ENCODE data around the gene OR12D1. TPM values are rescaled to one million over a fixed set of nuclear protein-coding genes. Genes with fewer than 3 reads are reported as not detected.
"Not testable (repeated sequence)": the region's sequence is repeated elsewhere in the genome, so short reads cannot be mapped to it uniquely, and the experiment has no call there.

The OR12D1 gene
- total RNA-seq: not detected in 2 replicates

DNA sequence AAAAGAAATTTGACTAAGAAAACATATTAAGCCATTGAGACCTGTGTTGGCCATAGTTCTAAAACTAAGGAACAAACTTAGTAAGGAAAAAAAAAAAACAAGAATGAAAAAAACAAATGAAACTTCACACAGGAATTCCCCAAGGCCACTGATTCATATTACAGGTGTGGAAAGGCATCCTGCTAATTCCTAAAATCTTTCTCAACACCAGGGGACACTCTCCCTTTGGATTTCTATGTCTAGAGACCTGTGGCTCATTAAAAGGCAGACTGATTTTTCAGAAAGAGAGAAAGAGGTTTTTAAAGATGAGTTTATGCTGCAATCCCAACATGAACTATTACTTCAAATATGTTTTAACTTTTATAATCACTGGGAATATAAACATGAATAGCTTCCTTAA is at the start of gene OR12D1:
OR12D1 (plus strand) TSS at position 341 of the 400 bp plus-strand sequence.
- DNase-seq (ENCODE audit: extremely low read depth, low read depth, low spot score): no peak

DNA sequence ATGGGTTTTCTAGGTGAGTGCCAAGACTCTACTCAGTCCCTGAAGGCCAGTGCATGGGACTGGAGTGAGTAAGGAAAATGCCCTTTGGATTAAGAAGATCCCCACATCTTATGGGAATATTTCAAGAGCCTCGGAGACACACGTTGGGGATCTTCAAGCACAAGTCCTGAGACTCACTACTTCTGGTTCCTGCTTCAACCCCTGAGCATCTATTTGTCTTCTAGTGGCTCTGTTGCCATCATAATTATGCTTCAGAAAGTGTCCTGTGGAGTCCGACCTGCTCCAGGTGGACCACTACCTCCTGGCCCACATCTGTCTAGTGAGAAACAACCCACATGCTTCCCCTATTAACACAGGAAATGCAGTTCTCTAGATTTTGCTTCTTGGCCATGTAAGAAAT is 46.0 kb upstream of the OR12D1 start, which contains the start of gene OR5V1:
OR5V1 (minus strand) TSS at position 101 of the 400 bp plus-strand sequence. CDS start 12,670 bp downstream, outside the sequence.
- no peak for DNase-seq (ENCODE audit: extremely low read depth, low read depth, low spot score)

DNA sequence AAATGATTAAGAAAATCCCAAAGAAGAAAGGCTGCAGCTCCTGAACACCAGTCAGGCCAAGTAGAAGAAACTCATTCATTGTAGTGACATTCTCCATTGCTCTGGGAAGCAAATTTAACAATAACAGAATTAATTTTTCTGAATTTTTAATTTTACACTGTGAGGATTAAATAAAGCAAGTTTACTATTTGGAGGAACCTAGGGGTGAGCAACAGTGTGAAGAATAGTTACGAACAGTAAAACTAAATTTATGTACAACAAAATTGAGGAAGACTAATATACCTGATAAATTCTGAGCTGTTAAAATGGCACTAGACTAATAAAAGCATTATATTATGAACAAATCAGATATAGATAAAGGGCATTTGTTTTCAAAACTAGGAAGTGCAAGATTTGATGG is 39.5 kb upstream of the OR12D1 start, which contains the start of gene OR12D3:
OR12D3 (minus strand) TSS at position 101 of the 400 bp plus-strand sequence; CDS start at position 97, 4 bp downstream.
- DNase-seq (ENCODE audit: extremely low read depth, low read depth, low spot score): no peak

DNA sequence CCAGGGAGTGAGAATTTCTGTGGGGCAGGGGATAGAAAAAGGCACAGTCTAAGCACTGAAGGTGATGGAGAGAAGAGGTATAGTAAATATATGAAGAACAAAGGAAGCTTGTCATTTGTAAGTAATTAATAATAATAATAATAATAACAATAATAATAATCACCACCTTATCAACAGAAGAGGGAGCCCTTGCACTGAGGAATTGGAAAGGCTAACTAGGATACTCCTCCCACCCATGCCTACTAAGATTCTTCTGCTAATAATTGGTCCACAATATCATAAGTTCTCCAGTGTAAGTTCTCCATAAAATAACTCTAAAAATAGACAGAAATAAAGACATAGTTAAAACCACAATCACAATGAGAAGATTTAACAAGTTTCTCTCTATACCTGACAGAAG is 38.7 kb upstream of the OR12D1 start:
- DNase-seq (ENCODE audit: extremely low read depth, low read depth, low spot score): no peak

DNA sequence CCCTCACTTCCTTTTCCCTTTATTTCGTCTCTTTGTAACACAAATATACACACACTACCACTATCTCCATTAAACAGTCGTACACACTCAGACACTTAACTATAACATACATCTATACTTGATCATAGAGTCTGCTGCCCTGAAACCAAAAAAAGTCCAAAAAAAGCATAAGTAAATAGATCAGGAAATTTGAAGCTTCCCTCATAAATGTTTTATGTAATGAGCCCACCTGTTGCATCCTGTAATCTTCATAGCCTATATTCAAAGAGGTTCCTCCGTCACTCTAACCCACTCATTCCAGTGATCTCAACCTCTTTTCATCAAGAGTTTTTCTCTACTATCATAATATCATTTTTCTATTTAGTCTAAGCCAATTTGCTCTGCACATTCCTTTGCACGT is 26.2 kb upstream of the OR12D1 start:
- no peak for DNase-seq (ENCODE audit: extremely low read depth, low read depth, low spot score)

DNA sequence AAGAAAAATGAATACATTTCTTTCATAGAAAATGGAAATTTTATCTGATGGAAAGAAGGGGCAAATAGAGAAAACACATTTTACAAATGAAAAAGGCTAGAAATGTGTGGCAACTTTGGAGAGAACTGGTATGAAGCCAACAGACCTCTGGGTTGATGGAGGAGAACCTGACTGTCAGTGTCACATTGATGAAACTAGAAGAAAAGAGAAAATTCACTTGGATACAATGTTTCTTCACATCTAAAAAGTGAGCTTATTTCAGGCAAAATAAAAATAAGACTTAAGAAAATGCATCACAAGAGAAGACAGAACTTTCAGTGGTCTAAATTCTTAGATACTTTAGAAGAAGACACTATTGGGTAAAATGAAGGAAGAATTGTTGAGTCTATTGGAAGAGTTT is 19.4 kb upstream of the OR12D1 start, which contains the start of gene OR12D2:
OR12D2 (plus strand) TSS at position 301 of the 400 bp plus-strand sequence. CDS start 1,069 bp downstream, outside the sequence.
- DNase-seq (ENCODE audit: extremely low read depth, low read depth, low spot score): no peak

DNA sequence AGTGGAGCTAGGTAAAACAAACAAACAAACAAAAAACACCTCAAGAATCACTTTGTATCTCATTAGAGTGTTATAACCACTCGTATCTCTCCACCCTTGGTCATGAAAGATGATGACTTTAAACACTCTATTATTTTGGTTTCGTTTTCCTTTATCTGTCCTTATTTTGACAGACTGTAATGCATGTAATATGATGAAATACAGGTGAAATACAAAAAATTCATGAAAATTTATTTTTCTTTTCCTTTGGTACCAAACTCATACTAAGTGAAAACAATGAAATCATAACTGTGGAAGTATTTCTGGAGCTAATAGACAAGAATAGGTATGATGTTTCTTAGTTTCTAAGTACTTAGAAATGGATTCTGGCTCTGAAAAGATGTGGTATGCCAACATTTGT is 15.2 kb upstream of the OR12D1 start:
- no peak for DNase-seq (ENCODE audit: extremely low read depth, low read depth, low spot score)

DNA sequence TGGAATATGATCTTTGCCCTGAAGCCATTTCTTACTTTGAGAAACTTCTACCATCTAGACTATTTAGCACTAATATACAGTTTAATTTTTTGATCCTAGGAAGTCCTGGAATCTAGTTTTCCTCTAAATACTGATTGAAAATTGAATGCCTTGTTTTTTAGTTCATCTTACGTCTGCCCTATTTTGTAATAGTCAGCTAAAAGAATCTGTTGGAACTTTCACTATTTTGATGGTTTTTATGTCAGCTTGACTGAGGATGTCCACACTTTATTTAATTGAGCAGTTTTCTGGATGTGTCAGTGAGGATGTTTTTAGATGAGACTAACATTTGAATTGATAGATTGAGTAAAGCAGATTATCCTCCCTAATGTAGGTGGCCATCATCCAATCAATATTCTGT is 10.9 kb upstream of the OR12D1 start:
- DNase-seq (ENCODE audit: extremely low read depth, low read depth, low spot score): no peak

DNA sequence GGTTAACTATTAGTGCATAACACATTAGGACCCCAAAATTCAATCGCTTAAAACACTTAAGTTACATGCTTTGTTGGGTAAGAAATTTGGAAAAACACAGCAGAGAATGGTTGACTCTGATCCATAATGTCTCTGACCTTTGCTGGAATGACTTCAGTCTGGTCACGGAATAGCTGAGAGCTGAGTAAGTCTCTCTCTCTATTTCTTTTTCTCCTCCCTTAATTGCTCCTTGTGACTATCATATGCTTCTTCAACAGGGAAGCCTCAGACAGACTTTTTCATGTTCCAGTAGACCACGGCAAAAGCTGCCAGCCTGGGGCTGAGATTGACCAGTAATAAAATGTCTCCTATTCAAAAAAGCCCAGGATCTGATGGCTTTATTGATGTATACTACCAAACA is 4.8 kb downstream of the OR12D1 start:
- DNase-seq (ENCODE audit: extremely low read depth, low read depth, low spot score): no peak

DNA sequence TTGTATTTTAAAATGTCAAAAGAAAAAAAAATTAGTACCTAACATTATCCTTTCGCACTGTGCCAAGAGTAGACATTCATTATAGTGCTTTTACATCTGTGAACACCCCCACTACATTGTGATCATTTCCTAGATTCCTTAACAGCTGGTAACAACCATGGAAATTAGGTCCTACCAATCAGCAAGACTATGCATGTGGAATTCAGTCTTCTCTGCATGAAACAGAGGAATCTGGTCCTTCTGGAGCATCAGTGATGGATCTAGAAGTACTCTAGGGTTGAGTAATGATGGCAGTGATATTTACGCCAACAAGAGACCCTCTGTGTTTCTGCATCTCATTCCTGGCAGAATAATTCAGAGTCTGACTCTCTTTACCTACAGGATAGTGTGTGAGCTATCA is 9.4 kb downstream of the OR12D1 start:
- no peak for DNase-seq (ENCODE audit: extremely low read depth, low read depth, low spot score)

DNA sequence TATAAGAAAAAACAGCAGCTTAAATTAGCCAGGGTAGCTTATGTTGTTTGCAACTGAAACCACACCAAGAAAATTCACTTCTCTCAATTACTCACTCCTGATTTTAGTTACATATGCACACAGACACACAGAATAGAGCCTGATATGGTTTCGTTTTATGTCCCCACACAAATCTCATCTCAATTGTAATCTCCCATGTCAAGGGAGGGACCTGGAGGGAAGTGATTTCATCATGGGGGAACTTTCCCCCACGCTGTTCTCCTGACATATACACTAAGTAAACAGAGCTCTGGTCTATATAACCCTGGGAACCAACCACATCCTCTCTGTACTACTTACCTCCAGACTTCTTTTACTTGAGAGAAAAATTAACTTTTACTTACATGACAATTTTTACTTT is 9.8 kb downstream of the OR12D1 start:
- no peak for DNase-seq (ENCODE audit: extremely low read depth, low read depth, low spot score)

DNA sequence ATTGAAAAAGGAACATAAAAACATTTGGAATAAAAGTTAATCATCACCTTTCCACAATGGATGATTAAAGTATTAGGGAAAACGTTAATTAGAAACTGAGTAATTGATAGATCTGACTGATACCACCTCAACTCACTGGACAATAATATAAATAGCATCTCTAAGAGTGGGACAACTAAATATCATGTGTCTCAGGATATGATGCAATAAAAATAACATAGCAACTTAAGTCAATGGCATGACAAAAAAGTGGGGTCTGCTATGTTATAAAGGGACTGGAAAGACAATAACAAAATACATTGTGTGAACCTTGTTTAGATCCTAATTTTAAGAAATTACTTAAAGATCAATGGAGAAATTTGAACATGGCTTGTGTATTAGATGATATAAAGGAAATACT is 10.3 kb downstream of the OR12D1 start:
- DNase-seq (ENCODE audit: extremely low read depth, low read depth, low spot score): no peak

DNA sequence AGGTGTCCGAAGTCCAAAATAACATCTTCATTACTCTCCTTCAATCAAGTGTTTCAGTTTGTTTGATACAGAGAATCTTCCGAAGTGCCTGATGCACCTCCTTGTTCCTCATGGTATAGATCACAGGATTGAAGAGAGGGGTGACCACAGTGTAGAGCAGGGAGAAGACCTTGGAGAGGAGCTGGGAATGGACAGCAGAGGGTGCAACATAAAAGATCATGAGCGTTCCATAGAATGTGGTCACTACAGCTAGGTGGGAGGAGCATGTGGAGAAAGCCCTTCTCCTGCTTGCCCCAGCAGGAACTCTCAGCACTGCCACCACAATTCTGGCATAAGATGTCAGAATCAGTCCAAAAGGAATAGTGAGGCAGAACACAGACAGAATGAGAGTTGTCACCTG is 11.9 kb downstream of the OR12D1 start:
- DNase-seq (ENCODE audit: extremely low read depth, low read depth, low spot score): no peak

DNA sequence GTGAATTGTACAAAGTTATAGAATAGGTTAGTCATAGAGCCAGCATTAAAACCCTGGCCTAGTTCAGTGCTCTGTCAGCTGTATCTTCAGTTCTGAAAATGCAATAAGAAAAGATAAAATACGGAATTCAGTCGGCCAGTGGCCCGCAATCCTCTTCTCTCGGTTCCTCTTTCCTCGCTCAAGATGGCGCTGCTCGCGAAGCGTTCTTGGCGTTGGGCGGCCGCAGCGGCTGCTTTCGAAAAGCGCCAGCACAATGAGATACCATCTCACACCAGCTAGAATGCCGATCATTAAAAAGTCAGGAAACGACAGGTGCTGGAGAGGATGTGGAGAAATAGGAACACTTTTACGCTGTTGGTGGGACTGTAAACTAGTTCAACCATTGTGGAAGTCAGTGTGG is 22.0 kb downstream of the OR12D1 start:
- not testable (repeated sequence) for DNase-seq (ENCODE audit: extremely low read depth, low read depth, low spot score)

DNA sequence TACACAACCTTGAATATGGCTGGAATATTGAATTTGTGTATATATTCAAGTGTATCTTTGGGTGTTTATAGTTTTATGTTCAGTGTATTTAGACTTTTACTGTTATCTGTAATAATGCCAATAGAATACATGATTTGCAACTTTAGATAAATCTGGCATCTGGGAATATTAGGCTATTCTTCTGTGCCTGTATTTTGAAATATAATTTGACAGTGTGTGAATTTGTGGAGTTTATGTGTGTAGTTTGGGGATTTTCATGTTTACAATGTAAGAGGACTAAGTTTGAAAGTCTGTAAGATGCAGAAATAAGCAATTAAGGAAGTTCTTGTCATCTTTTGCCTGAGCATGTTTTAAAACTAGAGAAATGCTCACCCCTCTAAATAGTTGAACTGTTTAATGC is 24.3 kb downstream of the OR12D1 start, which contains the start of gene OR10C1:
OR10C1 (plus strand) TSS at position 301 of the 400 bp plus-strand sequence. CDS start 710 bp downstream, outside the sequence.
- DNase-seq (ENCODE audit: extremely low read depth, low read depth, low spot score): no peak

DNA sequence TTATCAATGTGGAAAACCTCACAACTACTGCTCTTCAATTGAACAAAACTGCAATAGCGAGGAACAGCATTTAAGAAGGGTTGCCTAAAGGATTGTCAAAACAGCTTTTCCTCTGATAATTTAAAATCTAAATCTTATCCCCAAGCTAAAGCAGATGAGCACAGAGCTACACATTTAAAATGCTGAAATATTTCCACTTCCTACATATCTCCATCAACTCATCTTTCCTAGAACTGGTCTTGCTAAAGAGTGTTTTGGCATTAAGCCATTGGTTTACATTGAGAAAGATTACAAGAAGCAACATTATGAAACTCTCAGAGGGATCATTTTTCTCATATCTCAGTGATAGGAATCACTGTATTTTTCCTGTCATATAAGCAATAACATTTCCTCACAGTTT is 28.0 kb downstream of the OR12D1 start:
- DNase-seq (ENCODE audit: extremely low read depth, low read depth, low spot score): no peak

DNA sequence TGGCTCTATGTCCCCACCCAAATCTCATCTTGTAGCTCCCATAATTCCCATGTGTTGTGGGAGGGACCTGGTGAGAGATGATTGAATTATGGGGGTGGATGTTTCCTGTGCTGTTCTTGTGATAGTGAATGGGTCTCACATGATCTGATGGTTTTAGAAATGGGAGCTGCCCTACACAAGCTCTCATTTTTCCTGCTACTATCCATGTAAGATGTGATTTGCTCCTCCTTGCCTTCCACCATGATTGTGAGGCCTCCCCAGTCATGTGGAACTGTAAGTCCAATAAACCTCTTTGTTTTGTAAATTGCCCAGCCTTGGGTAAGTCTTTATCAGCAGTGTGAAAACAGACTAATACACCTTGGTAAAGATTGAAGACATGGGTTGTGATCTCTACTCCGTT is 29.3 kb downstream of the OR12D1 start:
- not testable (repeated sequence) for DNase-seq (ENCODE audit: extremely low read depth, low read depth, low spot score)

DNA sequence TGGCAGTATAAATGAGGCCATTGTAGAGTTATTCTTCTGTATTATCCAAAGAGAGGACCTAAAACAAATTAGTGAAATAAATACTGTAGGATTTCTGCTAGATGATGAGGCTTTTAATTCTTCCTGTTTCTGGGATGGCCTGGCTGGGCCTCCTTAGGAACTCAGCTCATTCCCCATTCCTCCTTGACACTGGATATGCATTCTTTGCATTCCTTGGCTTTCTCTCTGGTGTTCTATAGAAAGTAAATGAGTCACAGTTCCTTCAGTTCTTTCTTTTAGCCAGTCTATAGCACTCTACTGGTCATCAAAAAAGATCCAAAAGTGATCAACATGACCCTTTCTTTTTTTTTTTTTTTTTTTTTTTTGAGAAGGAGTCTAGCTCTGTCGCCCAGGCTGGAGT is 32.9 kb downstream of the OR12D1 start:
- no peak for DNase-seq (ENCODE audit: extremely low read depth, low read depth, low spot score)

DNA sequence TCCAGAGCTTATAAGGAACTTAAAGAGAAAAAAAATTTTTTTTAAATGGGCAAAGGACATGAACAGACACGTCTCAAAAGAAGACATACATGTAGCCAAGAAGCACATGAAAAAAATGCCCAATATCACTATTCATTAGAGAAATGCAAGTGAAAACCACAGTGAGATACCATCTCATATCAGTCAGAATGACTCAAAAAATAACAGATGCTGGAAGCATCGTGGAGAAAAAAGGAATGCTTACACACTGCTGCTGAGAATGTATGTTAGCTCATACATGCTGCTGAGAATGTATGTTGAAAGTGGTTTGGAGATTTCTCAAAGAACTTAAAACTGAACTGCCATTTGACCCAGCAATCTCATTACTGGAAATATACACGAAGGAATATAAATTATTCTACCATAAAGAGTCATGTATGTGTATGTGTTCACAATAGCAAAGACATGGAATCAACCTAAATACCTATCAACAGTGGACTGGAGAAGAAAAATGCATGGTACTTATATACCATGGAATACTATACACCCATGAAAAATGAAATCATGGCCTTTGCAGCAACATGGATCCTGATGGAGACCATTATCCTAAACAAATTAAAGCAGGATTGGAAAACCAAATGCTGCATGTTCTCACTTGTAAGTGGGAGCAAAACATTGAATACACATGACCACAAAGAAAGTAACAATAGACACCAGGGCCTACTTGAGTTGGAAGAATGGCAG is 36.9 kb downstream of the OR12D1 start:
- no peak for DNase-seq (ENCODE audit: extremely low read depth, low read depth, low spot score)

DNA sequence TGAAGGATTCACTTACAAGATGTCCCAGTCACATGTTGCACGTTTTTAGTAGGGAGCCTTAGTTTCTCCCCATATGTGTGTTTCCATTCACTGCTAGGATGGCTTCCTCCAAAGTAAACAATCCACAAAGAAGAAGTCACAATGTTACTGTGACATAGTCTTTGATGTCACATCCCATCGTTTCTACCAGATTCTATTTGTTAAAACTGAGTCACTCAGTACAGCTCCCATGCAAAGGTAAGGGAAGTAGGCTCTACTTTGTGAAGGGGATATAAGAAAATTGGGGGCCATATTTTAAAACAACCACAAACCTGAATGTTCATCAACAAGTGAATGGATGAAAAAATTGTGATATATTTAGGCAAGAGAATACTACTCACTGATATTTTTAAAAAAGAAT is 42.2 kb downstream of the OR12D1 start, which contains the start of the genes OR11A1 and OR2H1:
OR11A1 (minus strand) TSS at position 101 of the 400 bp plus-strand sequence. CDS start 29,430 bp downstream, outside the sequence.
OR2H1 (plus strand) TSS at position 185 of the 400 bp plus-strand sequence. CDS start 4,615 bp downstream, outside the sequence.
- no peak for DNase-seq (ENCODE audit: extremely low read depth, low read depth, low spot score)

DNA sequence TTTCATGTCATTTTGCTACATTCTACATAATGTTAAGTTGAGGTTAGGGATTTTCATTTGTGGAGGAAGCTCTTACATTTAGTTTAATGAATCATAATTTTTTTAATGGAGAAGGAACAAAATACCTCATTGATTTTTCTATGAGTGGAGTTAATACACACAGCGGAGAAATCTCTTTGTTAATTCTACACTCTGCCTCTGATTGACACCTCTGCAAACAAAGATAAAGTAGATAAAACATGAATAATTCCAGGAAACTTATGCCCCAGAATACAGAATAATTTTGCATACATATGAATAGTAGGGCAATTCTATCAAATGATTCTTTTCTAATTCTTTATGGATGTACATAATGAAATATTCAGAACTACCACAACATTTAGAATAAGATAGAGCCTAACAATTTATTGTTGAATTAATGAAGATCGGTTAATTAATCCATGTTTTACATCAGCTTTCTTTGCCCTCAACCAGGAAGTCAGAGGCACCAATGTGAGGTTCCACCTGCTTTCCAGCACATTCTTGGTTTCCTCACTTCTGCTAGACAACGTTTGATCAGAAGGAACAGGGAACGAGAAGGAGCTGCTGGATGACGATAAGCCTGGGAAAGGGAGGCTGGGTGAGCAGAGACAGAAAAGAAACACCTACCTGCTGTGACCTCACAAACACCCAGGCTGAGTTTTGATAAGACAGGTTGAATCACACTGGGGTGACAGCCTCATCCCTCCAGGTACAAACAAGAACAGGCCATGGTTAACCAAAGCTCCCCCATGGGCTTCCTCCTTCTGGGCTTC is 46.5 kb downstream of the OR12D1 start:
- DNase-seq (ENCODE audit: extremely low read depth, low read depth, low spot score): no peak
